Right lobe of liver (tissue), 6 donors: ENCODE results near the gene TEPSIN. TPM values are rescaled to one million over a fixed set of nuclear protein-coding genes. Genes with fewer than 3 reads are reported as not detected.
A peak's percentile ranks its signal among the peaks of the same experiment; 100 is the strongest.

Experiments used
- ATAC-seq, 4 donors: fragments of 200-7000 bp; cut with Tn5 transposase; one replicate each; pipeline ENCODE4 v1.9.1; 2020; ENCODE audit warnings: mild to moderate bottlenecking in 4 of 4, moderate library complexity in 4 of 4
- DNase-seq, 3 donors: peaks; one replicate each; pipeline ENCODE4 v3.0.0-alpha.2; 2020
- H3K27ac ChIP-seq, 3 donors: fragments of 200-600 bp; one replicate each; pipeline ENCODE4 v1.8.0; 2022
- H3K27me3 ChIP-seq, 2 donors: fragments of 200-600 bp; one replicate each; pipeline ENCODE4 v1.8.0; 2022
- H3K36me3 ChIP-seq, 4 donors: fragments of 200-600 bp; sonication (generic) in 1 of 4; one replicate each; pipeline versions ENCODE4 v1.5.1 to v1.8.0; 2017 to 2022; ENCODE audit warnings: control low read depth in 1 of 4
- H3K4me1 ChIP-seq, 4 donors: fragments of 200-600 bp; sonication (generic) in 1 of 4; one replicate each; pipeline versions ENCODE4 v1.5.1 to v1.8.0; 2017 to 2022; ENCODE audit warnings: control low read depth in 1 of 4
- H3K4me3 ChIP-seq, 3 donors: fragments of 200-600 bp; one replicate each; pipeline ENCODE4 v1.8.0; 2022
- H3K9me3 ChIP-seq, 4 donors: fragments of 200-600 bp; sonication (generic) in 1 of 4; one replicate each; pipeline versions ENCODE4 v1.5.1 to v1.8.0; 2017 to 2022; ENCODE audit warnings: control low read depth in 1 of 4
- CTCF ChIP-seq, 4 donors: fragments of 200-600 bp in 3 of 4; fragments of 450-650 bp in 1 of 4; IDR thresholded peaks; one replicate each; pipeline versions ENCODE4 v1.5.1 to v1.8.0; 2016 to 2022; ENCODE audit warnings: antibody characterized with exemption in 4 of 4, mild to moderate bottlenecking in 2 of 4
- POLR2A ChIP-seq: fragments of 450-650 bp; IDR thresholded peaks from one replicate; pipeline ENCODE4 v1.6.1; 2017; ENCODE audit warnings: antibody characterized with exemption, mild to moderate bottlenecking
- WGBS: methylation state at CpG from one replicate; pipeline ENCODE4 v1.1.6; 2018; ENCODE audit warnings: low coverage, low lambda C conversion rate; ENCODE audit not compliant: insufficient coverage; ENCODE audit errors: missing lambda C conversion rate; 5-methylcytosine and 5-hydroxymethylcytosine counted together
- intact Hi-C, 2 donors: fragments of 100-400 bp; cut with DNase I; formaldehyde crosslinking; loops; one replicate each; pipeline versions ENCODE4 v1.11.2 to v1.14.1; 2022
- total RNA-seq, 6 experiments: library from RNA; depleted of rRNA in 2 of 6; stranded (reverse); fragments of >200 nt in 2 of 6; fragmentation: NEBNext Ultra II Directional in 3 of 6; extraction: Animal tissue kit (Norgen Biotek cat#: 25700) in 3 of 6; gene quantifications; one replicate each; pipeline versions ENCODE4 v1.1.0 to v1.2.4, GENCODE V29; 2016 to 2023
- donor health status: DM: no; HTN: yes; CAD: no.
- donor health status: DM: no; HTN: no; CAD: no.
- donor health status: DM: no; HTN: no; CAD: no.
- donor health status: DM: no; HTN: yes; CAD: no.
- donor health status: DM: no; HTN: yes; CAD: no.

Gene TEPSIN
- total RNA-seq, 6 experiments from 2014 or later = 11.9 to 27.6 (median 18.1) TPM

- H3K4me3 ChIP-seq = peak within 1 kb of the TSS; percentile 69 to 74 (median 69)
- H3K4me1 ChIP-seq = peaks cover 0 to 4% (median 0%) of the 10 kb centered on the region in 4 donors
- no peaks in the 10 kb centered on the region for H3K9me3 ChIP-seq
- ATAC-seq = peak; percentile 96 to 98 (median 98)
- peak; percentile 100 for DNase-seq
- no peaks in the 10 kb centered on the region for H3K36me3 ChIP-seq
- WGBS = under 1% methylated on average over 24 of the region's 79 CpGs
- H3K27ac ChIP-seq = no peak within 1 kb of the TSS
- intact Hi-C loops = no loop called here
- no peaks in the 10 kb centered on the region for H3K27me3 ChIP-seq
- TF ChIP-seq CTCF (IDR thresholded peaks at IDR 0.05) = no peak
- TF ChIP-seq POLR2A = no peak
Measured at GRCh38 chr17:81222906-81223761, 15.7 kb downstream of the TEPSIN start, which contains the start of gene CEP131. Gene CEP131, minus strand, starts transcription at chr17:81222965. Its CDS starts 2,909 bp downstream, at chr17:81220056.

GRCh38 chr17:81222620-81222905, 16.3 kb downstream of the TEPSIN start:
- H3K9me3 ChIP-seq = no peaks in the 10 kb centered on the region
- intact Hi-C loops = no loop called here
- no CpG with 5 or more reads among the region's 30 CpGs for WGBS
- H3K4me1 ChIP-seq = peaks cover 0 to 4% (median 0%) of the 10 kb centered on the region in 4 donors
- H3K4me3 ChIP-seq = peak overlapping the region; percentile 69 to 74 (median 69)
- no peaks in the 10 kb centered on the region for H3K36me3 ChIP-seq
- no peak overlapping the region for H3K27ac ChIP-seq
- no peaks in the 10 kb centered on the region for H3K27me3 ChIP-seq
- no peak for ATAC-seq
- TF ChIP-seq CTCF (IDR thresholded peaks at IDR 0.05) = no peak
- no peak for DNase-seq

DNA sequence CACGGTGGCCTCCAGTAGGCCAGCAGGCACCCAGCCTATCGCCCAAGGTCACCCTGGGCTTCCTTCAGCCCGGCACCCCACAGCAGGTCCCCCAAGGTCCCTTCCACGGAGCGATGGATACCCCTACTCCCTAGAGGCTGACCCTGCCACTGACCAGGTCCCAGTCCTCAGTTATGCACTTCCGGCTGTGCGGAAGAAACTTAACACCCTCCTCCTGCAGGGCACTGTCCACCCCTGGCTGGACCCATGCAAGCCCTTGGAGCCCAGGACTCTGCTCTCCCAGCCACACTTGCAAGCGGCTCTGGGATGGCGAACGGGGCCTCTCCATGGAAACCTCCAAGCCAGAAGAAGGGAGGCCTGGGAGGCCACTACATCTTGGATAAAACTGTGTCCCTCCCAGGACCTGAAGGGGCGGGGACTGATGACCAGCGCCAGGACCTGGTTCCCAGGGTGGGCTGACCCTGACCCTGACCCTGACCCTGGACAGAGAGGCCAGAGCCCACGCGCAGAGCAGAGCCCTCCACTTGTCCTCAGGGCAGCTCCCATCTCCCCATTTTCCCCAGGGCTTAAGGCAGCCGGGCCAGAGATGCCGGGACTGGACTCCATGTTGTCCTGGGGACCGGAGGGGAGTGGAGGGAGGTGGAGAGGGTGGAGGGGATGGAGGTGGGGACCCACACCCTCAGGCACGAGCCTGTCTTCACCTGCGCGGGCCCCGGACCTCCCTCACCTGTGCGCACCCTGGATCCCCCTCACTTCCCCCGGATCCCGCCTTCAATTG, 16.8 kb downstream of the TEPSIN start:
- H3K27ac ChIP-seq = no peak overlapping the region
- DNase-seq (peak in 1 of 3 donors; percentile 54), ATAC-seq (no peak)
- peaks cover 0 to 4% (median 0%) of the 10 kb centered on the region in 4 donors for H3K4me1 ChIP-seq
- no peaks in the 10 kb centered on the region for H3K9me3 ChIP-seq
- no CpG with 5 or more reads among the region's 24 CpGs for WGBS
- no peak for TF ChIP-seq CTCF (IDR thresholded peaks at IDR 0.05)
- no peak for TF ChIP-seq POLR2A
- H3K4me3 ChIP-seq = peak overlapping the region; percentile 69 to 74 (median 69)
- H3K27me3 ChIP-seq = no peaks in the 10 kb centered on the region
- intact Hi-C loops = no loop called here
- no peaks in the 10 kb centered on the region for H3K36me3 ChIP-seq

DNA sequence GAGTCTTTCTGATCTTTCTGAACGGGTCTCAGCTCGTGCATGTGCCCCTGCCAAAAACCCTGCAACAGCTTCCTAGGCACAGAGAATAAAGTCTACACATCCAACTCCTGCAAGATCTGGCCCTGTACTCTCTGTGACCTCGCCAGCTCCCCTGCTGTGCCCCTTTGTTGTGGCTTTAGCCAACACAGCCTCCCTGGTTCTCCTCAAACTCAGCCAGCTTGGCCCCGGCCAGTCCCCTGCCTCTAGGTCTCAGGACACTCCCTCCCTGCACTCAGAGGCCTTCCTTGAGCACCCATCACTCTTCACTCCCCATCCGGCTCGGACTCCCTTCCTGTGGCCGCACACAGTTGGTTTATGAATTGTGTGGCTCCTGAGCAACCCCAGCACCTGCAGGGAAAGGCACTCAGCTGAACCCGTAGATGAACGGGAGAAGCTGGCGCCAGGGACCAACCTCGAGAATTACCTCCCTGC, 17.4 kb downstream of the TEPSIN start:
- H3K27me3 ChIP-seq = no peaks in the 10 kb centered on the region
- H3K27ac ChIP-seq = no peak overlapping the region
- no peaks in the 10 kb centered on the region for H3K36me3 ChIP-seq
- intact Hi-C loops = no loop called here
- DNase-seq (no peak), ATAC-seq (no peak)
- 86% methylated on average over 8 of the region's 11 CpGs for WGBS
- H3K9me3 ChIP-seq = no peaks in the 10 kb centered on the region
- no peak for TF ChIP-seq POLR2A
- no peak for TF ChIP-seq CTCF (IDR thresholded peaks at IDR 0.05)
- H3K4me3 ChIP-seq = no peak overlapping the region
- peaks cover 0 to 4% (median 0%) of the 10 kb centered on the region in 4 donors for H3K4me1 ChIP-seq
